MM.1S (cell line): ENCODE data around the gene PLP1.

Source experiments
- DNase-seq: peaks from one replicate; pipeline ENCODE4 v3.0.0-alpha.2; 2015
- H2AFZ ChIP-seq: fragments of 300-600 bp; sonication (generic); 2 replicates; pipeline ENCODE4 v1.6.0; 2016; ENCODE audit warnings: antibody characterized with exemption, low read length
- H3F3A ChIP-seq: fragments of 300-600 bp; sonication (generic); 2 replicates; pipeline ENCODE4 v1.6.1; 2016; ENCODE audit warnings: mild to moderate bottlenecking, antibody characterized with exemption, low read length, moderate library complexity, mixed read lengths; ENCODE audit not compliant: insufficient read depth
- H3K27ac ChIP-seq: fragments of 300-600 bp; sonication (generic); 2 replicates; pipeline ENCODE4 v1.5.1; 2016; ENCODE audit warnings: mild to moderate bottlenecking, low read length
- H3K27me3 ChIP-seq: fragments of 300-600 bp; sonication (generic); replicated peaks from 2 replicates; pipeline ENCODE4 v1.6.0; 2016; ENCODE audit warnings: low read length; ENCODE audit not compliant: insufficient read depth
- H3K36me3 ChIP-seq: fragments of 300-600 bp; sonication (generic); replicated peaks from 2 replicates; pipeline ENCODE4 v1.6.1; 2016; ENCODE audit warnings: mild to moderate bottlenecking, low read length, mixed read lengths; ENCODE audit not compliant: insufficient read depth
- H3K4me1 ChIP-seq: fragments of 300-600 bp; sonication (generic); 2 replicates; pipeline ENCODE4 v1.6.1; 2016; ENCODE audit warnings: low read length, mixed read lengths
- H3K4me2 ChIP-seq: fragments of 300-600 bp; sonication (generic); 2 replicates; pipeline ENCODE4 v1.6.0; 2016; ENCODE audit warnings: low read depth, low read length
- H3K4me3 ChIP-seq: fragments of 300-600 bp; sonication (generic); 2 replicates; pipeline ENCODE4 v1.5.1; 2016; ENCODE audit warnings: low read length, mixed read lengths
- H3K79me2 ChIP-seq: fragments of 300-600 bp; sonication (generic); 2 replicates; pipeline ENCODE4 v1.6.1; 2016; ENCODE audit warnings: mixed run types, low read length, mixed read lengths
- H3K9ac ChIP-seq: fragments of 300-600 bp; sonication (generic); 2 replicates; pipeline ENCODE4 v1.6.1; 2016; ENCODE audit warnings: low read length, mixed read lengths
- H3K9me2 ChIP-seq: fragments of 300-600 bp; sonication (generic); replicated peaks from 2 replicates; pipeline ENCODE4 v1.6.1; 2016; ENCODE audit warnings: mild to moderate bottlenecking, low read length, mixed read lengths; ENCODE audit not compliant: insufficient read depth
- H3K9me3 ChIP-seq: fragments of 300-600 bp; sonication (generic); replicated peaks from 2 replicates; pipeline ENCODE4 v1.6.1; 2016; ENCODE audit warnings: mild to moderate bottlenecking, low read length, mixed read lengths; ENCODE audit not compliant: insufficient read depth
- H4K20me1 ChIP-seq: fragments of 300-600 bp; sonication (generic); 2 replicates; pipeline ENCODE4 v1.6.1; 2016; ENCODE audit warnings: mild to moderate bottlenecking, low read length, moderate library complexity, mixed read lengths; ENCODE audit not compliant: insufficient read depth
- CTCF ChIP-seq: fragments of 300-600 bp; sonication (generic); IDR thresholded peaks from 2 replicates; pipeline ENCODE4 v1.5.1; 2016; ENCODE audit warnings: antibody characterized with exemption, low read length, mixed read lengths
- EZH2 ChIP-seq: fragments of 300-600 bp; sonication (generic); optimal IDR thresholded peaks from 2 replicates; pipeline ENCODE3; 2017; ENCODE audit warnings: low read depth, mild to moderate bottlenecking, antibody characterized with exemption, low read length, mixed read lengths
- EZH2phosphoT487 ChIP-seq: fragments of 300-600 bp; sonication (generic); IDR thresholded peaks from 2 replicates; pipeline ENCODE4 v1.6.1; 2018; ENCODE audit warnings: antibody characterized with exemption, low read length

PLP1 gene

GRCh38 chrX:103791826-103792485 lies 15.3 kb downstream of the PLP1 start:
- no peaks in the 10 kb centered on the region for H3K27me3 ChIP-seq
- no peaks in the 10 kb centered on the region for H3K36me3 ChIP-seq
- no peak overlapping the region for H2AFZ ChIP-seq
- no peaks in the 10 kb centered on the region for H3K9me2 ChIP-seq
- no peak overlapping the region for H3K4me2 ChIP-seq
- H3K9me3 ChIP-seq: no peaks in the 10 kb centered on the region
- no peaks in the 10 kb centered on the region for H3K79me2 ChIP-seq
- H3K4me3 ChIP-seq: no peak overlapping the region
- no peak overlapping the region for H3K27ac ChIP-seq
- TF ChIP-seq EZH2phosphoT487 (no peak), EZH2 (no peak), CTCF (no peak)
- H4K20me1 ChIP-seq: no peaks in the 10 kb centered on the region
- H3K4me1 ChIP-seq: peaks cover 9% of the 10 kb centered on the region
- no peaks in the 10 kb centered on the region for H3F3A ChIP-seq
- H3K9ac ChIP-seq: no peak overlapping the region
- no peak for DNase-seq

GRCh38 chrX:103792916-103793544 lies 16.4 kb downstream of the PLP1 start:
- Histone ChIP-seq H3K4me2 (no peak overlapping the region), H3K27ac (no peak overlapping the region), H3K9me2 (no peaks in the 10 kb centered on the region), H3K9ac (no peak overlapping the region), H3K4me1 (peaks cover 9% of the 10 kb centered on the region), H4K20me1 (no peaks in the 10 kb centered on the region), H3K9me3 (no peaks in the 10 kb centered on the region), H2AFZ (no peak overlapping the region), H3K27me3 (no peaks in the 10 kb centered on the region), H3K4me3 (no peak overlapping the region), H3F3A (no peaks in the 10 kb centered on the region), H3K36me3 (no peaks in the 10 kb centered on the region), H3K79me2 (no peaks in the 10 kb centered on the region)
- TF ChIP-seq EZH2phosphoT487 (no peak), CTCF (no peak), EZH2 (no peak)
- no peak for DNase-seq

- Histone ChIP-seq H3K4me3 (no peak overlapping the region), H3K36me3 (no peaks in the 10 kb centered on the region), H3K27ac (no peak overlapping the region), H3K9me2 (no peaks in the 10 kb centered on the region), H3K9me3 (no peaks in the 10 kb centered on the region), H2AFZ (no peak overlapping the region), H3K79me2 (no peaks in the 10 kb centered on the region), H3K27me3 (no peaks in the 10 kb centered on the region), H3K4me2 (no peak overlapping the region), H3K4me1 (peaks cover 3% of the 10 kb centered on the region), H3K9ac (no peak overlapping the region), H3F3A (no peaks in the 10 kb centered on the region), H4K20me1 (no peaks in the 10 kb centered on the region)
- TF ChIP-seq EZH2phosphoT487 (no peak), CTCF (no peak), EZH2 (no peak)
- no peak for DNase-seq
Observed at GRCh38 chrX:103793545-103793940, 16.9 kb downstream of the PLP1 start.
